Endothelial cell of umbilical vein (primary cell): ENCODE measurements around the gene CLCA4. TPM values are rescaled to one million over a fixed set of nuclear protein-coding genes. Genes with fewer than 3 reads are reported as not detected.
"Not testable (repeated sequence)": the region's sequence is repeated elsewhere in the genome, so short reads cannot be mapped to it uniquely, and the experiment has no call there.

Experiments used
- BruUV-seq: library from RNA; stranded (reverse); fragments of 400-500 nt; replicated peaks from 2 replicates; lab custom pipeline; 2021; lab: Mats Ljungman, UMichigan
- CTCF ChIA-PET: fragments of 300-600, 350-600 bp; sonication (Branson Sonifier 250); formaldehyde crosslinking; loops from one replicate; lab custom pipeline; 2021; ENCODE audit warnings: antibody characterized with exemption, inconsistent platforms; lab: Charles Lee
- POLR2A ChIA-PET: fragments of 300-600, 350-600 bp; sonication (Branson Sonifier 250); formaldehyde crosslinking; loops from one replicate; lab custom pipeline; 2021; ENCODE audit warnings: antibody characterized with exemption, inconsistent platforms; lab: Charles Lee
- DNase-seq: peaks from one replicate; pipeline ENCODE4 v3.0.0-alpha.2; 2011; ENCODE audit warnings: low read depth, low spot score
- FAIRE-seq: peaks from 2 replicates; lab custom pipeline; 2011; peaks lifted over from hg19 to GRCh38; lab: Jason Lieb, UNC
- H2AFZ ChIP-seq: 2 replicates; pipeline ENCODE4 v1.6.0; 2012; ENCODE audit warnings: low read depth, low read length, control low read depth, inconsistent platforms
- H3K27ac ChIP-seq: 2 replicates; pipeline ENCODE4 v1.5.1; 2011; ENCODE audit warnings: low read depth, mild to moderate bottlenecking, control low read depth, low read length, moderate library complexity; ENCODE audit not compliant: insufficient read depth
- H3K27me3 ChIP-seq, 2 experiments: 2 replicates each; pipeline versions ENCODE4 v1.6.0 to v1.6.1; 2011; ENCODE audit warnings: low read length in 2 of 2, mixed read lengths in 1 of 2; ENCODE audit not compliant: control insufficient read depth in 2 of 2, insufficient read depth in 2 of 2
- H3K36me3 ChIP-seq, 2 experiments: 2 replicates in 1 of 2; 3 replicates in 1 of 2; pipeline ENCODE4 v1.5.1; 2011; ENCODE audit warnings: low read length in 2 of 2, mild to moderate bottlenecking in 1 of 2, moderate library complexity in 1 of 2; ENCODE audit not compliant: control insufficient read depth in 2 of 2, insufficient read depth in 2 of 2; ENCODE audit errors: extremely low read depth in 1 of 2
- H3K4me1 ChIP-seq: 3 replicates; pipeline ENCODE4 v1.5.1; 2011; ENCODE audit warnings: mild to moderate bottlenecking, low read length; ENCODE audit not compliant: control insufficient read depth, insufficient read depth; ENCODE audit errors: extremely low read depth
- H3K4me2 ChIP-seq: 2 replicates; pipeline ENCODE4 v1.6.1; 2011; ENCODE audit warnings: low read length, control low read depth, mixed read lengths; ENCODE audit not compliant: insufficient read depth
- H3K4me3 ChIP-seq, 3 experiments: fragments of 200-600 bp in 1 of 3; sonication (generic), shearing (Covaris generic) in 1 of 3; replicated peaks in 1 of 3; 2 replicates each; pipeline ENCODE4 v1.5.1; 2011 to 2016; ENCODE audit warnings: control low read depth in 3 of 3, low read length in 3 of 3, mild to moderate bottlenecking in 2 of 3, inconsistent platforms in 1 of 3, low read depth in 1 of 3, moderate library complexity in 1 of 3; ENCODE audit not compliant: insufficient read depth in 1 of 3
- H3K79me2 ChIP-seq: 2 replicates; pipeline ENCODE4 v1.6.0; 2012; ENCODE audit warnings: low read length, inconsistent platforms; ENCODE audit not compliant: control insufficient read depth, insufficient read depth
- H3K9ac ChIP-seq: replicated peaks from 2 replicates; pipeline ENCODE3; 2011; ENCODE audit warnings: low read length, control low read depth; ENCODE audit not compliant: insufficient read depth; ENCODE audit errors: extremely low read depth
- H3K9me1 ChIP-seq: replicated peaks from 3 replicates; pipeline ENCODE4 v1.6.0; 2011; ENCODE audit warnings: mild to moderate bottlenecking, low read length; ENCODE audit not compliant: control insufficient read depth, insufficient read depth; ENCODE audit errors: extremely low read depth
- H3K9me3 ChIP-seq: replicated peaks from 2 replicates; pipeline ENCODE4 v1.5.1; 2012; ENCODE audit warnings: low read length, inconsistent platforms; ENCODE audit not compliant: control insufficient read depth, insufficient read depth
- H4K20me1 ChIP-seq: replicated peaks from 2 replicates; pipeline ENCODE3; 2011; ENCODE audit warnings: mild to moderate bottlenecking, low read length; ENCODE audit not compliant: control insufficient read depth, insufficient read depth; ENCODE audit errors: extremely low read depth
- CTCF ChIP-seq, 2 donors: IDR thresholded peaks; 1 replicate in 1 of 2; 2 replicates in 1 of 2; pipeline ENCODE4 v1.5.1; 2011; ENCODE audit warnings: low read length in 2 of 2, mild to moderate bottlenecking in 2 of 2, moderate library complexity in 2 of 2, control low read depth in 1 of 2, inconsistent platforms in 1 of 2, low read depth in 1 of 2; ENCODE audit not compliant: insufficient read depth in 1 of 2; ENCODE audit errors: extremely low read depth in 1 of 2
- EZH2 ChIP-seq: IDR thresholded peaks from 2 replicates; pipeline ENCODE4 v1.6.1; 2012; ENCODE audit warnings: borderline replicate concordance, low read depth, mild to moderate bottlenecking, moderate library complexity, low read length, inconsistent platforms; ENCODE audit not compliant: severe bottlenecking
- FOS ChIP-seq: IDR thresholded peaks from 2 replicates; pipeline ENCODE4 v1.6.1; 2011; ENCODE audit warnings: mild to moderate bottlenecking, low read length, moderate library complexity, borderline replicate concordance; ENCODE audit not compliant: insufficient read depth
- GATA2 ChIP-seq: IDR thresholded peaks from 2 replicates; pipeline ENCODE4 v1.7.0; 2011; ENCODE audit warnings: low read depth, mild to moderate bottlenecking, moderate library complexity, mixed read lengths, low read length; ENCODE audit not compliant: insufficient read length, insufficient read depth
- JUN ChIP-seq: IDR thresholded peaks from 2 replicates; pipeline ENCODE4 v1.6.1; 2011; ENCODE audit warnings: borderline replicate concordance, low read depth; ENCODE audit not compliant: insufficient read length, insufficient read depth
- MAX ChIP-seq: IDR thresholded peaks from 2 replicates; pipeline ENCODE4 v1.6.1; 2011; ENCODE audit not compliant: insufficient read depth, insufficient read length
- MYC ChIP-seq: IDR thresholded peaks from one replicate; pipeline ENCODE4 v1.6.1; 2011; ENCODE audit warnings: mild to moderate bottlenecking, low read depth, low read length
- POLR2A ChIP-seq: IDR thresholded peaks from 2 replicates; pipeline ENCODE4 v1.6.1; 2012; ENCODE audit warnings: low read depth, mild to moderate bottlenecking, control low read depth, low read length
- POLR2AphosphoS5 ChIP-seq: IDR thresholded peaks from 2 replicates; pipeline ENCODE4 v1.6.1; 2012; ENCODE audit warnings: low read depth, mild to moderate bottlenecking, control low read depth, low read length, moderate library complexity; ENCODE audit not compliant: insufficient read depth
- dilution Hi-C: fragments of 300-500 bp; cut with MboI; formaldehyde crosslinking; loops from one replicate; pipeline ENCODE4 v1.15.0; 2019; ENCODE audit warnings: low sequenced_read_pairs; ENCODE audit not compliant: extremely low pct_ligation_motif_present
- intact Hi-C: fragments of 100-400 bp; cut with micrococcal nuclease; formaldehyde crosslinking; loops from one replicate; pipeline ENCODE4 v1.10.0; 2022
- polyA plus RNA-seq, 4 experiments: library from polyadenylated mRNA; depleted of rRNA in 3 of 4; stranded (reverse) in 3 of 4; unstranded in 1 of 4; fragments of >200 nt; gene quantifications; 2 replicates each; pipeline versions ENCODE4 v1.2.1 to v1.2.3, GENCODE V29; 2011 to 2012; ENCODE audit warnings: missing spikeins in 1 of 4
- total RNA-seq: library from RNA; stranded (reverse); gene quantifications from 2 replicates; pipeline ENCODE4 v1.2.3, GENCODE V29; 2021

CLCA4 gene
- total and polyA plus RNA-seq, 2 donors (not counting 3 experiments of a cell fraction or from before 2014, with no cell fraction given) = not detected

- DNase-seq = peak; percentile 29
- H2AFZ ChIP-seq, dilution Hi-C loops, H3K9me3 ChIP-seq, H3K27me3 ChIP-seq, H4K20me1 ChIP-seq, H3K36me3 ChIP-seq, H3K79me2 ChIP-seq, H3K27ac ChIP-seq, H3K9ac ChIP-seq, H3K4me1 ChIP-seq, H3K9me1 ChIP-seq, BruUV-seq: not testable (repeated sequence)
- H3K4me3 ChIP-seq = peak overlapping the region in 1 of 3 experiments; percentile 13
- peak overlapping the region; percentile 39 for H3K4me2 ChIP-seq
- ChIA-PET POLR2A (interaction anchor here (0.6 kb wide), 1 partner anchor 180 kb away, joined by 4 read pairs; no protein-coding TSS in a partner anchor), CTCF (interaction anchor here (0.6 to 9.9 kb wide), 12 partner anchors 13 to 240 kb away, joined by 3 to 85 read pairs (median 3); partner anchors contain the start of gene ODF2L)
- peak; percentile 27 to 29 for TF ChIP-seq CTCF (IDR thresholded peaks at IDR 0.05; ENCODE audit: extremely low read depth in 1 of 2, insufficient read depth in 1 of 2, low read depth in 1 of 2, low read length in 2 of 2)
- intact Hi-C loops = loop anchor here (1.0 to 5.0 kb wide), 2 partner anchors 105 to 122 kb away; partner anchors contain the start of gene ODF2L
- peak; percentile 31 for FAIRE-seq
These were observed 44.7 kb upstream of the CLCA4 start for GRCh38 chr1:86502125-86502646.

- Histone ChIP-seq H3K36me3 (no peaks in the 10 kb centered on the region), H3K27me3 (peaks cover 0 to 10% of the 10 kb centered on the region in 2 experiments), H3K9me1 (no peaks in the 10 kb centered on the region), H3K9me3 (no peaks in the 10 kb centered on the region), H3K27ac (no peak overlapping the region), H3K79me2 (no peaks in the 10 kb centered on the region), H2AFZ (no peak overlapping the region), H3K4me1 (no peaks in the 10 kb centered on the region), H3K9ac (no peak overlapping the region), H3K4me3 (no peak overlapping the region), H3K4me2 (peak overlapping the region; percentile 39), H4K20me1 (no peaks in the 10 kb centered on the region)
- TF ChIP-seq FOS (no peak), POLR2AphosphoS5 (no peak), POLR2A (no peak), MYC (no peak), JUN (no peak), EZH2 (no peak), GATA2 (no peak), CTCF (IDR thresholded peaks at IDR 0.05; ENCODE audit: extremely low read depth in 1 of 2, insufficient read depth in 1 of 2, low read depth in 1 of 2, low read length in 2 of 2) (no peak), MAX (no peak)
- FAIRE-seq = no peak
- ChIA-PET POLR2A (no interaction called here), CTCF (interaction anchor here (0.6 to 9.9 kb wide), 11 partner anchors 12 to 239 kb away, joined by 3 to 85 read pairs (median 3); partner anchors contain the start of gene ODF2L)
- peak; percentile 18 for DNase-seq
- dilution Hi-C loops = no loop called here
- BruUV-seq = no TSS peak
- intact Hi-C loops = loop anchor here (1.0 to 5.0 kb wide), 2 partner anchors 106 to 123 kb away; partner anchors contain the start of gene ODF2L
These were observed 44.0 kb upstream of the CLCA4 start for GRCh38 chr1:86502721-86503405.
